CD4-positive, alpha-beta T cell treated with Interleukin-6 at 100 ng/mL for 8 hours (primary cell): Measurements from ENCODE around the gene P2RX4.
"Not testable (repeated sequence)": the region's sequence is repeated elsewhere in the genome, so short reads cannot be mapped to it uniquely, and the experiment has no call there.

ENCODE experiments used
- DNase-seq: peaks from one replicate; pipeline ENCODE4 v3.0.0-alpha.2; 2020; ENCODE audit warnings: mixed read lengths, low spot score

The P2RX4 gene, protein sequence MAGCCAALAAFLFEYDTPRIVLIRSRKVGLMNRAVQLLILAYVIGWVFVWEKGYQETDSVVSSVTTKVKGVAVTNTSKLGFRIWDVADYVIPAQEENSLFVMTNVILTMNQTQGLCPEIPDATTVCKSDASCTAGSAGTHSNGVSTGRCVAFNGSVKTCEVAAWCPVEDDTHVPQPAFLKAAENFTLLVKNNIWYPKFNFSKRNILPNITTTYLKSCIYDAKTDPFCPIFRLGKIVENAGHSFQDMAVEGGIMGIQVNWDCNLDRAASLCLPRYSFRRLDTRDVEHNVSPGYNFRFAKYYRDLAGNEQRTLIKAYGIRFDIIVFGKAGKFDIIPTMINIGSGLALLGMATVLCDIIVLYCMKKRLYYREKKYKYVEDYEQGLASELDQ

DNA sequence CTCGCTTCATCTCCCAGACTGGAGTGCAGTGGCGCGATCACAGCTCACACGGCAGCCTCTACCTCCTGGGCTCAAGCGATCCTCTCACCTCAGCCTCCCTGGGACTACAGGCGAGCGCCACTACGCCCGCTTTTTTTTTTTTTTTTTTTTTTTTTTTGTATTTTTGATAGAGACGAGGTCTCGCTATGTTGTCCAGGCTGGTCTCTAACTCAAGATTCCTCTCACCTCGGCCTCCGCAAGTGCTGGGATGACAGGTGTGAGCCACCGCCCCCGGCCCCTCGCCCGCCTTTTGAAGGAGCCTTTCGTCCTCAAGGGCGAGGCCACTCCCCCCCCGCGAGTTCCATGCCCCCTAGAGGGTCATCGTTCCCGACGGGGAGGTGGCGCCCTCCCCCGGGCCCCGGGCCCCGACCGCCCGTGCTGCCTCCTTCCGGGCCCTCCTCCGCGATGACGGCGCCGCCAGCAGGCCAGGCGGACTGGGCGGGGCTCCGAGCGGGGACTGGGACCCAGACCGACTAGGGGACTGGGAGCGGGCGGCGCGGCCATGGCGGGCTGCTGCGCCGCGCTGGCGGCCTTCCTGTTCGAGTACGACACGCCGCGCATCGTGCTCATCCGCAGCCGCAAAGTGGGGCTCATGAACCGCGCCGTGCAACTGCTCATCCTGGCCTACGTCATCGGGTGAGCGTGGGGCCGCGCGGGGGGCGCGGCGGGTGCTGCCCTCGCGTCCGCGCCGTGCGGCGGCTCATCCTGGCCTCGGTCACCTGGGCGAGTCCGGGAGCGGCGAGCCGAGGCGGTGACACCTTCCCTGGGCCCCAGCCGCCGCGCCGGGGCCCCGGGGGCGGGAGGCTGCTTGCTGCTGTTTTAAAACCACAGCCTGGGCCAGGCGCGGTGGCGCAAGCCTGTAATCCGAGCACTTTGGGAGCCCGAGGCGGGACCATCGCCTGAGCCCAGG, at the start of gene P2RX4:
P2RX4 (plus strand) TSS at position 506 of the 949 bp plus-strand sequence; CDS start at position 542, 36 bp downstream.
- DNase-seq: peak; percentile 85

DNA sequence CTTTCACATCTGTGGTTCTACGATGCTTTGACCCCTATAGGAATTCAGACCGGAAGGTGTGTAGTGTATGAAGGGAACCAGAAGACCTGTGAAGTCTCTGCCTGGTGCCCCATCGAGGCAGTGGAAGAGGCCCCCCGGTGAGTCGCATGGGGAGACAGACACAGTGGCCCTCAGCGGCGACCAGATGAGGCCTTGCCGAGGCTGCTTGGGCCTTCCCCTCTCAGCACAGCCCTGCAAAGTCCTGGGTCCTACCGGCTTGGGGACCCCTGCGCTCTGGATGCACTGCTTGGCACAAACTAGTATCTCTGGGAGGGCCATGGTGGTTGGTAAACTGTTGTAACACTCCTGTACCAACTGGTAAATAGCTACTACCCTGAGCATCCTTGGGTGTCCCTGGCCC, 47.5 kb upstream of the P2RX4 start:
- DNase-seq: no peak

DNA sequence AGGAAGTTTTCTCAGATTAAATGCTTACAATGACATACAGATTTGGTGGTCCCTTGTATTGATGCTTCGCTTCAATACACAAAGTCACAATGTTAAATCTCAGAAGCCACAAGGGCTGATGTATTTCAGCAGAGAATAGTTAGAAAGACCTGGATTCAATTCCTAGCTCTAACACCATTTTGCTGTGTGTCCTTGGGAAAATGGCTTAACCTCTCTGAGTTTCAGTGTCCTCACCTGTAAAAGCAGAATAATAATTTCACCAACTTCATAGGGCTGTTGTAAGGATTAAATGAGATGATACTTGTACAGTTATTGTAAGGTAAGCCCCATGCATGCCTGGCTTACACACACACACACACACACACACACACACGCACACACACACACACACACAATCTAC, 46.9 kb upstream of the P2RX4 start:
- no peak for DNase-seq

DNA sequence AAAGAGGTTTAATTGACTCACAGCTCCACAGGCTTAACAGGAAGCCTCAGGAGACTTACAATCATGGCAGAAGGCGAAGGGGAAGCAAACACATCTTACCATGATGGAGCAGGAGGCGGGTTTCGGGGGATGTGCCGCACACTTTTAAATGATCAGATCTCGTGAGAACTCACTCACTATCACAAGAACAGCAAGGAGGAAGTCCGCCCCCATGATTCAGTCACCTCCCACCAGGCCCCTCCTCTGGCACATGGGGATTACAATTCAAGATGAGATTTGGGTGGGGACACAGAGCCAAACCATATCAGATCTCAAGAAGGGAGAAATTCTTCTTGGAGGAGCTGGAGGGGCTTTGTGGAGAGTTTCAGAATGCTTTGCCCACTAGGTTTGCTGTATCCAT, 45.1 kb upstream of the P2RX4 start:
- not testable (repeated sequence) for DNase-seq

DNA sequence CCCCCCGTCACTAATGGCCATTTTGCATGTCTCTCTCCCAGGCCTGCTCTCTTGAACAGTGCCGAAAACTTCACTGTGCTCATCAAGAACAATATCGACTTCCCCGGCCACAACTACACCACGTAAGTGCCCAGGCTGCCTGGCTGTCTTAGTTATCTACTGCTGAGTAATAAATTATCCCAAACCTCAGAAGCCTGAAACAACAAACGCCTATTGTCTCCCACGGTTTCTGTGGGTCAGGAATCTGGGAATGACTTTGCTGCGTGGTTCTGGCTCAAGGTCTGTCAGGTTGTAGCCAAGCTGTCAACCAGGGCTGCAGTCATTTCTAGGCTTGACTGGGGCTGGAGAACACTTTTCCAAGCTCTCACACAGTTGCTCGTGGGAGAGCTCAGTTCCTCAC, 44.6 kb upstream of the P2RX4 start:
- no peak for DNase-seq

DNA sequence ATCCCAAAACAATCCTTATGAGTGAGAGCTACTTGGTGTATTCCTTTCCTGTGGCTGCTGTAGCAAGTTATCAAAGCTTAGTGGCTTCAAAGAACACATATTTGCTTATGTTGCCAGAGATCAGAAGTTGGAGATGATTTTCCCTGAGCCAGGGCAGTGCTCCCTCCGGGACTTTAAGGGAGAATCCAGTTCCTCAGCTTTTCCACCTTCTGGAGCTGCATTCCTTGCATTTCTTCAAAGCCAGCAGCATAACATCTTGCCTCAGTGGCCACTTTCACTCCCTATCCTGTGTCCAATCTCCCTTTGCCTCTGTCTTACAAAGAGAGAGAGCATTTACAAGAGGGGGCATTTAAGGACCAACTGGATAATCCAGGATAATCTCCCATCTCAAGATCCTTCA, 43.6 kb upstream of the P2RX4 start:
- DNase-seq: no peak

DNA sequence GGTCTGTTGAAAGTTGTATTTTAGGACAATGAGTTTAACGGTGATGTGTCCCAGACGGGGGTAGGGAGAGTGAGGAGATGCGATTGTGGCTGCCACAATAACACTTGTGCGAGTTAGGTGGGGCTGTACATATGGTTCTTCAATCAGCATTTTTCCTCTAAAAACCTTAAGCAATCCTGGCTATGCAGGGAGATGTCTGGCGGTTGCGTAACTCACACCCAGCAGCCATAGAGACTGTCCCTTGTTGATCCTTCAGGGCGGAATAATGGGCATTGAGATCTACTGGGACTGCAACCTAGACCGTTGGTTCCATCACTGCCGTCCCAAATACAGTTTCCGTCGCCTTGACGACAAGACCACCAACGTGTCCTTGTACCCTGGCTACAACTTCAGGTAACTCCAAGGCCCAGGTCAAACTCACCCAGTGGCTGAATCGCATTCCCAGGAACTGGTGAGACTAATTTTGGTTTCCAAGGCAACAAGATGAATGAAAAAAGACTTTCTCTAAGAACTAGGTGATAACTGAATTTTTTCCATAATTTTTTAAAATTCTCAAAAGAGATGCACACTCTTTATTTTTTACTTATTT, 42.6 kb upstream of the P2RX4 start:
- DNase-seq: no peak

DNA sequence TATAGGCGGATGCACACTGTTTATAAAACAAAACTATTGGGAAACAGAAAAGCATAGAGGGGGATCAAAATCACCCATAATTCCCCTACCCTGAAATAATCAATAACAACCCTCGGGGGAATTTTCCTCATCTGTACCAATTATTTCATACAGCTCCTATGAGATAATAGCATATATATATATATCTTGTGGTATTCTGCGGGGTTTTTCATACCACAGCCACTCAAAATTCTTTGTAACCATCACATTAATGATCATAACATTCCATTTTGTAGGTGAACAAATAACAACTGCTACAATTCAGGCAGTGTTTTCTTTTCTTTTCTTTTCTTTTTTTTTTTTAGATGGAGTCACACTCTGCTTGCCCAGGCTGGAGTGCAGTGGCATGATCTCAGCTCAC, 42.0 kb upstream of the P2RX4 start:
- no peak for DNase-seq

DNA sequence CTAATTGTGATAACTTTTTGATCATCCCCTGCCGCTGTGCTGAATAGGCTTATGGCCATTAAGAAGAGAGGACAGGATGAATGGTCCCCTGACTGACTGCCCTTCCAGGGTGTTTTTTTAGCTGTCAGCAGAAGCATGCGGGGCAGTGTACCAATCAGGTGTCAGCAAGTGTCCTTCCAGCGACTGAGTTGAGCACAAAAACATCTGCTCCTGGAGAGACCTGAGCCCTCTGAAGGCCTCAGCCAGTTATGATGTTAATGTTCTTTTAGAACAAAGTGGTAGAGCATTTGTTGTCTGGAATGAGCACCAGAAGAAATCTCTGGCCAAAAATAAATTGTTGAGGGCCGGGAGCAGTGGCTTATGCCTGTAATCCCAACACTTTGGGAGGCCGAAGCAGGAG, 39.8 kb upstream of the P2RX4 start:
- DNase-seq: no peak

DNA sequence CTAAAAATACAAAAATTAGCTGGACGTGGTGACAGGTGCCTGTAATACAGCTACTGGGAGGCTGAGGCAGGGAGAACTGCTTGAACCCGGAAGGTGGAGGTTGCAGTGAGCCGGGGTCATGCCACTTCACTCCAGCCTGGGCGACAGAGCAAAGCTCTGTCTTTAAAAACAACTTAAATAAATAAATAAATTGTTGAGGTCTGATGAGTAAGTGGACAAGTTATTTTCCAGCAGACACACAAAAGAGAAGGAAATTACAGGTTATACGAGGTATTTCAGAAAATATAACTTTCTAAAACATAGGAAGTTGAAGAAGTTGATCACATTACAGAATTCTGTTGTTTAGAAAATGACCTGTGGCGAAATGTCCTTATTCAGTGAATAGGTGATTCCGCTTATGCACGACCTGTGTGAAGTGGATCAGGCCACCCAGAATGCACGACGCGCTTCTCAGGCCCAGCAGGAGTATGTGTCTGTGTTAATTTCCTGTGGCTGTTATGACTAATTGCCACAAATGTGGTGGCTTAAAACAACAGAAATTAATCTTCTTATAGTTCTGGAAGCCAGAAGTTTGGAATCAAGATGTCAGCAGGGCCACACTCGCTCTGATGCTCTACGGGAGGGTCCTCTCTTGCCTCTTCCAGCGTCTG, 39.2 kb upstream of the P2RX4 start:
- DNase-seq: no peak

DNA sequence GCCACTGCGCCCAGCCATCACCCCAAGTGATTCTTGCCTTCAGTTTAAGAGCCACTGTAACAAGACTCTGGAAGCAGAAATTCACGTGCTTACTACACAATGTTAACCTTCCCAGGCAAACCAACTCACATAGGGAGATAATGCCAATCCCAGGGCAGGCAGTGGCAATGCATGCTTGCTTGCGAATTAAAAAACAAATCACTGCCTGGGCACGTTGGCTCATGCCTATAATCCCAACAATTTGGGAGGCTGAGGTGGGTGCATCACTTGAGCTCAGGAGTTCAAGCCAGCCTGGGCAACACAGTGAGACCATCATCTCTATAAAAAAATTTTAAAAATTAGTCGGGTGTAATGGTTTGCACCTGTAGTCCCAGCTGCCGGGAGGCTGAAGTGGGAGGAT, 37.8 kb upstream of the P2RX4 start:
- DNase-seq: no peak

DNA sequence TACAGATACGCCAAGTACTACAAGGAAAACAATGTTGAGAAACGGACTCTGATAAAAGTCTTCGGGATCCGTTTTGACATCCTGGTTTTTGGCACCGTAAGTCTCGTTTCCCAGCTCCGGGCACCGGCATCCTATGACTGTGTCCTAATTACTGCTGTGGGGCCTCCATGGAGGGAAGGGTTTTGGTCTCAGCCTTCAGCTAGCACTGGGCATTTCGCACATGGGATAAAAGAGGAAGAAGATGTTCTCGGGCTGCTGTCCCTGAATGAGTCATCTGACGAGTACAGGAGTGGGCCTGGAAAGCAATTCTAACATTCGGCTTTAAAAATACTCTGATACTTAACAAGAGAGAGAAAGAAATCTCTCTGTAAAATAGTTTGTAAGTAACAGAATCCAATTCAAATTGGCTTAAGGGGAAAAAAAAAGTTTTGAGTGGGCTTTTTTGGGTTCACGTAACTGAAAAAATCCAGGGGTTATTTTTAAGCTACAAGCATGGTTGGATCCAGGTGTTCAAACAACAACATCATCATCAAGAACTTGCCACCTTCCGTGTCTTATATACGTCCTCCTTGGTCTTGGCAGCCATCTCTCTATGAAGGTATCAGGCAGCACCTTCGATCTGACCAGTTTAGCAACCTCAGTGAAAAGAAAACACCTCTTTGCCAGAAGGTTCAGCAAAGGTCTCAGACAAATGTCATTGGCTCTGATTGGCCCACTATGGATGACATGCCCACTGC, 34.4 kb upstream of the P2RX4 start:
- DNase-seq: no peak

DNA sequence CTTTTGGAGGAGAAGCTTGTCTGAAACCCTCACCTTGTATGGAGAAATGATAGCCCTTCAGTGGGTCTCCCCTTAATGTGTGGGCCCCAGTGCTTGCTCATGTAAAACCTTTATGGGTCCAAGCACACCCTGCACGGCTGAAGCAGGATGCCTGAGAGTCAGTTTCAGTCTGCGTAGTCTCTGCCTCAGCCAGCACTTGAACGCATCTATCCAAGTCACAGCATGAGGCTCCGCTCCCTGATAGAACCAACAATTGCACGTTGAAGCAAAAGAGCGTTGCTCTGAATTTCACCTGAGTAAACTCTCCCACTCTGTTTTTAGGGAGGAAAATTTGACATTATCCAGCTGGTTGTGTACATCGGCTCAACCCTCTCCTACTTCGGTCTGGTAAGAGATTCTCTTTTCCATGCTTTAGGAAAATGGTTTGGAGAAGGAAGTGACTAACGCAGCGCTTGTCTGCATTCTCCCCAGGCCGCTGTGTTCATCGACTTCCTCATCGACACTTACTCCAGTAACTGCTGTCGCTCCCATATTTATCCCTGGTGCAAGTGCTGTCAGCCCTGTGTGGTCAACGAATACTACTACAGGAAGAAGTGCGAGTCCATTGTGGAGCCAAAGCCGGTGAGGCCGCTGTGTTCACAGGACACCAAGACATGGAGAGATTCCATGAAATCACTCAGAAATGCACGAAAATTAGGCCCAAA, 33.0 kb upstream of the P2RX4 start:
- no peak for DNase-seq

DNA sequence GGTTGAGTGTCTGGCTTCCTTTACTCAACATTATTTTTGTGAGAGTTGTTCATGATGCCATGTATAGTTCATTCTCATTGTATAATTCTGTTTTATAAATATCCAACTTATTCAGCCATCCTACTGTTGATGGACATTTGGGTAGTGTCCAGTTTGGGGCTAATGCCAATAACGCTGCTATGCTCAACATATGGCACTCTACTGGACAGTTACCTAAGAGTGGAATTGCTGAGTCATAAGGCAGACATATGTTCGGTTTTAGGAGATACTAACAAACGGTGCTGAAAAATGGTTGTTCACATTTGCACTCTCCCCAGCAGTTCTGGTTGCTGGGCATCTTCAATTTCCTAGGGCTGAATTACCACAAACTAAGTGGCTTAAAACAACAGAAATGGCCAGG, 28.7 kb upstream of the P2RX4 start:
- DNase-seq: no peak

DNA sequence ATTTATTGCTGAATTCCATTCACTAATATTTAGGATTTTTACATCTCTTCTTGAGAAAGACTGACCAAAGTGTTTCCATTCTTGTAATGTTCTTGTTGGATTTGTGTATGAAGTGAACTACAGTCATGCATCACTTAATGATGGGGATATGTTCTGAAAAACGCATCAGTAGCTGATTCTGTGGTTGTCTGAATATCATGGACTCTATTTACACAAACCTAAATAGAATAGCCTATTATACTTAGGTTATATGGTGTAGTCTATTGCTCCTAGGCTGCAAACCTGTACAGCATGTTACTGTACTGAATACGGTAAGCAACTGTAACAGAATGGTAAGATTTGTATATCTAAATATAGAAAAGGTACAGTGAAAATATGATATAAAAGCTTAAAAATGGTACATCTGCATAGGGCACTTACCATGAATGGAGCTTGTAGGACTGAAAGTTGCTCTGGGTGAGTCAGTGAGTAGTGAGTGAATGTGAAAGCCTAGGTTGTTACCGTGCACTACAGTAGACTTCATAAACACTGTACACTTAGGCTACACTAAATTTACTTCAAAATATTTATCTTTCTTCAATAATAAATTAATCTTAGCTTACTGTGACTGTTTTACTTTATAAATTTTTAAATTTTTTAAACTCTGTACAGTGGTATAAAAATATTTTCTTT, 27.6 kb upstream of the P2RX4 start:
- DNase-seq: no peak

DNA sequence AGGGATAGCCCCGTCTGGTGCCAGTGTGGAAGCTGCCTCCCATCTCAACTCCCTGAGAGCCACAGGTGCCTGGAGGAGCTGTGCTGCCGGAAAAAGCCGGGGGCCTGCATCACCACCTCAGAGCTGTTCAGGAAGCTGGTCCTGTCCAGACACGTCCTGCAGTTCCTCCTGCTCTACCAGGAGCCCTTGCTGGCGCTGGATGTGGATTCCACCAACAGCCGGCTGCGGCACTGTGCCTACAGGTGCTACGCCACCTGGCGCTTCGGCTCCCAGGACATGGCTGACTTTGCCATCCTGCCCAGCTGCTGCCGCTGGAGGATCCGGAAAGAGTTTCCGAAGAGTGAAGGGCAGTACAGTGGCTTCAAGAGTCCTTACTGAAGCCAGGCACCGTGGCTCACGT, 25.5 kb upstream of the P2RX4 start:
- no peak for DNase-seq

DNA sequence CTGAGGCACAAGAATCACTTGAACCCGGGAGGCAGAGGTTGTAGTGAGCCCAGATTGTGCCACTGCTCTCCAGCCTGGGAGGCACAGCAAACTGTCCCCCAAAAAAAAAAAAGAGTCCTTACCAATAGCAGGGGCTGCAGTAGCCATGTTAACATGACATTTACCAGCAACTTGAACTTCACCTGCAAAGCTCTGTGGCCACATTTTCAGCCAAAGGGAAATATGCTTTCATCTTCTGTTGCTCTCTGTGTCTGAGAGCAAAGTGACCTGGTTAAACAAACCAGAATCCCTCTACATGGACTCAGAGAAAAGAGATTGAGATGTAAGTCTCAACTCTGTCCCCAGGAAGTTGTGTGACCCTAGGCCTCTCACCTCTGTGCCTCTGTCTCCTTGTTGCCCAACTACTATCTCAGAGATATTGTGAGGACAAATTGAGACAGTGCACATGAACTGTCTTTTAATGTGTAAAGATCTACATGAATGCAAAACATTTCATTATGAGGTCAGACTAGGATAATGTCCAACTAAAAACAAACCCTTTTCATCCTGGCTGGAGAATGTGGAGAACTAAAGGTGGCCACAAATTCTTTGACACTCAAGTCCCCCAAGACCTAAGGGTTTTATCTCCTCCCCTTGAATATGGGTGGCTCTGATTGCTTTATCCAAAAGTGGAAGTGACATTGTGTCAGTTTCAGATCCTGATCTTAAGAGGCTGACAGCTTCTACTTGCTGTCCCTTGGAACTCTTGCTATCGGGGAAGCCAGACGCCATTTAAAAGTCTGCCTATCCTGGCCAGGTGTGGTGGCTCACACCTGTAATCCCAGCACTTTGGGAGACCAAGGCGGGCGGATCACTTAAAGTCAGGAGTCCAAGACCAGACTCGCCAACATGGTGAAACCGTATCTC, 24.7 kb upstream of the P2RX4 start:
- DNase-seq: no peak

DNA sequence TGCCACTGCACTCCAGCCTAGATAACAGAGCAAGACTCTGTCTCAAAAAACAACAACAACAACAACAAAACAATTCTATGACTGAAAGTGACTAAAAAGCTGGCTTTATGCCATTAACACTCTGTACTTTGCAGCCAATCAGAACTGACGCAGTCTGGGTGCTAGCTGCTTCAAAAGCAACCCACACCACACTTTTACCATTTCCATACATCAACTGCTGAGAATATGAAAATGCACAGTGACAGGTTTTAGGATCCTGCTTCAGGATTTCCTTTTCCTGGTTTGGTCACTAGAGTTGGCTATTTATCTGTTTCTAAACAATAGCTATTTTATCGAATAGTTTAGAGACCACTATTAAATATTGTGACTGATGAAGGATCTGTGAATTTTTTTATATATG, 23.1 kb upstream of the P2RX4 start:
- no peak for DNase-seq

DNA sequence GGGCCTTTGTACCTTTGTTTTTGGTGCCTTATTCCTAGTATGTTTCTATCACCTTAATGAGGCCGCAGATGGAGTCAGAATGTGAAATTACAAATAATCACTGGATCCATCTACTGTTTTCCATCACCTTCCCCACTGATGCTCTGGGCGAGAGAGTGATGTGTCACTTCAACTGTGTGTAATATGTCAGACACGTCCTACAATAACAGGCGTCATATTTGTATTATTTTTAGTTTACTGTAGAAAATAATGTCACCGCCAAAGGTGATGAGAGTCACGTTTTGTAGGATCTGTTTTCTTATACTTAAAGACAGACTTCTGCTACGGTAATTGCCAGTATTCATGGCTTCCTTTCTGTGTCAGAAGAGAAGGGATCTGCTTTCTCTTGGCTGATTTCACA, 22.4 kb upstream of the P2RX4 start:
- no peak for DNase-seq
